ENCODE data around the gene CFAP251.
"Not testable (repeated sequence)": the region's sequence is repeated elsewhere in the genome, so short reads cannot be mapped to it uniquely, and the experiment has no call there.

The CFAP251 gene

DNA sequence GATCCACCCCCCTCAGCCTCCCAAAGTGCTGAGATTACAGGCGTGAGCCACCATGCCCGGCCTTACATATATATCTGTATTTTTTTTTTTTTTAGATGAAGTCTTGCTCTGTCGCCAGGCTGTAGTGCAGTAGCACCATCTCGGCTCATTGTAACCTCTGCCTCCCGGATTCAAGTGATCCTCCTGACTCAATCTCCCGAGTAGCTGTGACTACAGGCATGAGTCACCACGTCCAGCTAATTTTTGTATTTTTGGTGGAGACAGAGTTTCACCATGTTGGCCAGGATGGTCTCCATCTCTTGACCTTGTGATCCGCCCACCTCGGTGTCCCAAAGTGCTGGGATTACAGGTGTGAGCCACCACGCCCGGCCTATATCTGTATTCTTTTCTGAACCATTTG, 33.3 kb upstream of the CFAP251 start:
- WGBS (ENCODE audit: extremely low coverage, insufficient coverage, insufficient read length) = no CpG with 5 or more reads among the region's 11 CpGs
- not testable (repeated sequence) for H3K79me2 ChIP-seq (ENCODE audit: control insufficient read depth, insufficient read depth, low read length, poor library complexity)

DNA sequence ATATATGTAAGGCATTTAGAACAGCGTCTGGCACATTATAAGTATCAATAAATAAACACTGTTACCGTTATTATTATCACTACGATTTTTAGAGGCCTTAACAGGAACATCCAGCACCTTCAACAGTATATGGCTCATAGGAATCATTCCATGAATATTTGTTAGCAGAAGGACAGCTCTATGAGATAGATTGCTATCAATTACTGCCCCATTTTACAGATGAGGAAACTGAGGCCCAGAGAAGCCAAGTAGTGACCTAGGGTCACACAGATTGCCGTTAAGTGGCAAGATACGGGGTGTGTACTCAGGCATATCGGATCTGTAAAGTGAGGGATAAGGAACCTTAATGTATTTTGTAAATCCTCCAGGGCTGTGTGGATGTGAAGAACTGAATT, 30.3 kb upstream of the CFAP251 start:
- Histone ChIP-seq H3K9ac (ENCODE audit: low read length) (no peak overlapping the region), H3K36me3 (ENCODE audit: control insufficient read depth in 1 of 2, insufficient read depth in 2 of 2, low read length in 2 of 2) (peaks cover 2 to 3% of the 10 kb centered on the region in 2 experiments), H3K27ac (ENCODE audit: low read depth, low read length) (no peak overlapping the region), H3K79me2 (ENCODE audit: control insufficient read depth, insufficient read depth, low read length, poor library complexity) (peaks cover 5% of the 10 kb centered on the region), H4K8ac (ENCODE audit: low read depth, low read length) (peak overlapping the region; percentile 75), H3K18ac (ENCODE audit: low read length) (no peak overlapping the region), H3K4me3 (ENCODE audit: low read depth, low read length) (peak overlapping the region; percentile 97), H2AK5ac (ENCODE audit: low read length) (no peak overlapping the region), H3K9me3 (ENCODE audit: insufficient read depth, low read depth, low read length) (no peaks in the 10 kb centered on the region), H4K91ac (ENCODE audit: low read depth, low read length) (peak overlapping the region; percentile 64), H3K4ac (ENCODE audit: low read depth, low read length) (no peak overlapping the region), H3K4me2 (ENCODE audit: low read length) (peak overlapping the region; percentile 78), H3K23ac (ENCODE audit: low read length) (no peak overlapping the region), H4K12ac (ENCODE audit: low read depth, low read length) (peak overlapping the region; percentile 54), H3K14ac (ENCODE audit: low read length) (no peak overlapping the region), H3K79me1 (ENCODE audit: low read length) (peaks cover 7% of the 10 kb centered on the region), H2BK5ac (ENCODE audit: low read depth, low read length, poor library complexity) (no peak overlapping the region), H3K27me3 (ENCODE audit: insufficient read depth, low read length) (no peaks in the 10 kb centered on the region), H2AFZ (ENCODE audit: insufficient read depth, low read length, poor library complexity) (peak overlapping the region; percentile 55), H2BK120ac (ENCODE audit: insufficient read depth, low read length, poor library complexity) (no peak overlapping the region), H2BK12ac (ENCODE audit: low read length) (no peak overlapping the region), H3K4me1 (ENCODE audit: control insufficient read depth in 1 of 2, insufficient read depth in 2 of 2, low read length in 2 of 2) (peaks cover 3 to 7% of the 10 kb centered on the region in 2 experiments)
- DNase-seq = no peak
- no CpG with 5 or more reads among the region's 6 CpGs for WGBS (ENCODE audit: extremely low coverage, insufficient coverage, insufficient read length)

More for the DNA sequence above, 33.3 kb upstream of the CFAP251 start:
- not testable (repeated sequence) for H3K4me3 ChIP-seq (ENCODE audit: low read depth, low read length); H3K4ac ChIP-seq (ENCODE audit: low read depth, low read length); H3K23ac ChIP-seq (ENCODE audit: low read length); H2AK5ac ChIP-seq (ENCODE audit: low read length); H4K91ac ChIP-seq (ENCODE audit: low read depth, low read length); H3K27me3 ChIP-seq (ENCODE audit: insufficient read depth, low read length); H3K4me2 ChIP-seq (ENCODE audit: low read length); H3K4me1 ChIP-seq (ENCODE audit: control insufficient read depth in 1 of 2, insufficient read depth in 2 of 2, low read length in 2 of 2); H4K8ac ChIP-seq (ENCODE audit: low read depth, low read length); H3K27ac ChIP-seq (ENCODE audit: low read depth, low read length); H3K18ac ChIP-seq (ENCODE audit: low read length); H2BK5ac ChIP-seq (ENCODE audit: low read depth, low read length, poor library complexity); H3K9ac ChIP-seq (ENCODE audit: low read length); H2BK12ac ChIP-seq (ENCODE audit: low read length); H3K9me3 ChIP-seq (ENCODE audit: insufficient read depth, low read depth, low read length); H2AFZ ChIP-seq (ENCODE audit: insufficient read depth, low read length, poor library complexity); H3K79me1 ChIP-seq (ENCODE audit: low read length); H3K36me3 ChIP-seq (ENCODE audit: control insufficient read depth in 1 of 2, insufficient read depth in 2 of 2, low read length in 2 of 2); H2BK120ac ChIP-seq (ENCODE audit: insufficient read depth, low read length, poor library complexity); H4K12ac ChIP-seq (ENCODE audit: low read depth, low read length); DNase-seq; H3K14ac ChIP-seq (ENCODE audit: low read length)

DNA sequence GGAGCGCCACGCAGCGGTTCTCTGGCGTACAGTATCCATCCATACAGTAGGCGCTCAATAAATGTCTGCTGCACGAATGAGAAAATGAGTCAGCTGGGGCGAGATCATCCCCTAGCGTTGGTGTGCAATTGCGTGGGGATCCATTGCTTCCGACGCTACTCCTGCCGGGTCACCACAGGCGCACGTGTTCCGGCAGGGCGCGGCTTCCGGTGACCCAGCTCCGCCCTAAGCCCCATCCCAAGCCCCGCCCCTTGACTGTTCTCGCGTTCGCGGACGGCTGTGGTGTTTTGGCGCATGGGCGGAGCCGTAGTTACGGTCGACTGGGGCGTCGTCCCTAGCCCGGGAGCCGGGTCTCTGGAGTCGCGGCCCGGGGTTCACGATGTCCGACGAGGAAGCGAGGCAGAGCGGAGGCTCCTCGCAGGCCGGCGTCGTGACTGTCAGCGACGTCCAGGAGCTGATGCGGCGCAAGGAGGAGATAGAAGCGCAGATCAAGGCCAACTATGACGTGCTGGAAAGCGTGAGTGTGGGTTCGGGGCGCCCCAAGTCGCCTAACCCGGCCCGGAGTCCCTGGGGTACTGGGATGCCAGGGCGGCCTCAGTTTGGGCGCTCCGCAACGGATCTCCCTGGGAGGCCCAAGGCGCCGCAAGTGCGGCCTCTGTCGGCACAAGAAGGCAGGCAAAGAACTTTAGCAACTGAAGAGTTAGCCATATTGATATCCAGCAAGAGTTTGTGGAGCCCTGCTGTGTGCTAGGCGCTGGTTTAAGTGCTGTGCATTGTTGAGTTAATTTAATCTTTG, 29.7 kb upstream of the CFAP251 start, which contains the start of gene PSMD9:
PSMD9 (plus strand) TSS at position 313 of the 796 bp plus-strand sequence; CDS start at position 380, 67 bp downstream.
- H3K27me3 ChIP-seq (ENCODE audit: insufficient read depth, low read length) = no peaks in the 10 kb centered on the region
- H2AFZ ChIP-seq (ENCODE audit: insufficient read depth, low read length, poor library complexity) = peak within 1 kb of the TSS; percentile 91
- peak within 1 kb of the TSS; percentile 95 for H3K9ac ChIP-seq (ENCODE audit: low read length)
- peaks cover 5% of the 10 kb centered on the region for H3K79me2 ChIP-seq (ENCODE audit: control insufficient read depth, insufficient read depth, low read length, poor library complexity)
- peak within 1 kb of the TSS; percentile 86 for H3K14ac ChIP-seq (ENCODE audit: low read length)
- H3K27ac ChIP-seq (ENCODE audit: low read depth, low read length) = peak within 1 kb of the TSS; percentile 72
- peaks cover 7% of the 10 kb centered on the region for H3K79me1 ChIP-seq (ENCODE audit: low read length)
- peak within 1 kb of the TSS; percentile 71 for H2BK5ac ChIP-seq (ENCODE audit: low read depth, low read length, poor library complexity)
- H4K12ac ChIP-seq (ENCODE audit: low read depth, low read length) = peak within 1 kb of the TSS; percentile 54
- no peak within 1 kb of the TSS for H2BK12ac ChIP-seq (ENCODE audit: low read length)
- peak; percentile 97 for DNase-seq
- peak within 1 kb of the TSS; percentile 91 for H4K8ac ChIP-seq (ENCODE audit: low read depth, low read length)
- peak within 1 kb of the TSS; percentile 97 for H3K4me3 ChIP-seq (ENCODE audit: low read depth, low read length)
- WGBS (ENCODE audit: extremely low coverage, insufficient coverage, insufficient read length) = no CpG with 5 or more reads among the region's 67 CpGs
- H3K4me2 ChIP-seq (ENCODE audit: low read length) = peak within 1 kb of the TSS; percentile 78
- peak within 1 kb of the TSS; percentile 82 for H2BK120ac ChIP-seq (ENCODE audit: insufficient read depth, low read length, poor library complexity)
- peaks cover 2 to 3% of the 10 kb centered on the region in 2 experiments for H3K36me3 ChIP-seq (ENCODE audit: control insufficient read depth in 1 of 2, insufficient read depth in 2 of 2, low read length in 2 of 2)
- H3K9me3 ChIP-seq (ENCODE audit: insufficient read depth, low read depth, low read length) = no peaks in the 10 kb centered on the region
- H3K4me1 ChIP-seq (ENCODE audit: control insufficient read depth in 1 of 2, insufficient read depth in 2 of 2, low read length in 2 of 2) = peaks cover 3 to 7% of the 10 kb centered on the region in 2 experiments
- H3K18ac ChIP-seq (ENCODE audit: low read length) = peak within 1 kb of the TSS; percentile 79
- H4K91ac ChIP-seq (ENCODE audit: low read depth, low read length) = peak within 1 kb of the TSS; percentile 80
- H2AK5ac ChIP-seq (ENCODE audit: low read length) = peak within 1 kb of the TSS; percentile 54
- peak within 1 kb of the TSS; percentile 31 for H3K4ac ChIP-seq (ENCODE audit: low read depth, low read length)
- H3K23ac ChIP-seq (ENCODE audit: low read length) = no peak within 1 kb of the TSS

DNA sequence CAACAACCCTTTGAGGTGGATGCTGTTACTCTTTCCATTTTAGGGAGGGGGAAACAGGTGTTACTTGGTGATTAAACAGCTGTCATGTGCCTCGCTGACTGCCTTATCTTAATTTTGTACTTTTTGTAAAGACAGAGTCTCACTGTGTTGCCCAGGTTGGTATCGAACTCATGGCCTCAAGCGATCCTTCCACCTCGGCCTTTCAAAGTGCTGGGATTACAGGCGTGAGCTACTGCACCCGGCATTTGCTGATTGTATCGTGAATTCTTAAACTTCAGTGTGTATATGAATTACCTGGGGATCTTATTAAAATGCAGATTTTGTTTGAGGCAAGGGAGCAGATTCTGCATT, 29.1 kb upstream of the CFAP251 start:
- Histone ChIP-seq H2BK120ac (ENCODE audit: insufficient read depth, low read length, poor library complexity) (no peak overlapping the region), H3K23ac (ENCODE audit: low read length) (no peak overlapping the region), H4K91ac (ENCODE audit: low read depth, low read length) (no peak overlapping the region), H2BK5ac (ENCODE audit: low read depth, low read length, poor library complexity) (no peak overlapping the region), H3K4me2 (ENCODE audit: low read length) (peak overlapping the region; percentile 78), H2AK5ac (ENCODE audit: low read length) (no peak overlapping the region), H3K27me3 (ENCODE audit: insufficient read depth, low read length) (no peaks in the 10 kb centered on the region), H3K9me3 (ENCODE audit: insufficient read depth, low read depth, low read length) (no peaks in the 10 kb centered on the region), H3K79me1 (ENCODE audit: low read length) (peaks cover 7% of the 10 kb centered on the region), H2BK12ac (ENCODE audit: low read length) (no peak overlapping the region), H3K4me3 (ENCODE audit: low read depth, low read length) (peak overlapping the region; percentile 97), H2AFZ (ENCODE audit: insufficient read depth, low read length, poor library complexity) (no peak overlapping the region), H4K12ac (ENCODE audit: low read depth, low read length) (no peak overlapping the region), H3K18ac (ENCODE audit: low read length) (no peak overlapping the region), H3K27ac (ENCODE audit: low read depth, low read length) (no peak overlapping the region), H3K14ac (ENCODE audit: low read length) (no peak overlapping the region), H3K79me2 (ENCODE audit: control insufficient read depth, insufficient read depth, low read length, poor library complexity) (peaks cover 5% of the 10 kb centered on the region), H3K9ac (ENCODE audit: low read length) (peak overlapping the region; percentile 95), H4K8ac (ENCODE audit: low read depth, low read length) (no peak overlapping the region), H3K4me1 (ENCODE audit: control insufficient read depth in 1 of 2, insufficient read depth in 2 of 2, low read length in 2 of 2) (peaks cover 3 to 9% of the 10 kb centered on the region in 2 experiments), H3K36me3 (ENCODE audit: control insufficient read depth in 1 of 2, insufficient read depth in 2 of 2, low read length in 2 of 2) (peaks cover 2 to 3% of the 10 kb centered on the region in 2 experiments), H3K4ac (ENCODE audit: low read depth, low read length) (peak overlapping the region; percentile 10)
- no peak for DNase-seq
- no CpG with 5 or more reads among the region's 7 CpGs for WGBS (ENCODE audit: extremely low coverage, insufficient coverage, insufficient read length)
